GM11168 (cell line): ENCODE data around the gene HS6ST3.

ENCODE experiments used
- in situ Hi-C: fragments of 300-500 bp; cut with MboI; formaldehyde crosslinking; loops from one replicate; pipeline ENCODE4 v1.12.0; 2022; ENCODE audit warnings: low sequenced_read_pairs; ENCODE audit not compliant: unreplicated experiment

HS6ST3 gene

GRCh38 chr13:96806746-96807145, 716.8 kb downstream of the HS6ST3 start:
- in situ Hi-C loops: no loop called here

- in situ Hi-C loops: no loop called here
These were observed 719.6 kb downstream of the HS6ST3 start for GRCh38 chr13:96809366-96810096.

GRCh38 chr13:96810104-96810503, 720.2 kb downstream of the HS6ST3 start:
- in situ Hi-C loops: no loop called here

- in situ Hi-C loops: no loop called here
These were observed 721.1 kb downstream of the HS6ST3 start for GRCh38 chr13:96811049-96811448.

- in situ Hi-C loops: no loop called here
These were observed 726.4 kb downstream of the HS6ST3 start for GRCh38 chr13:96816261-96816660.

GRCh38 chr13:96816874-96817273, 727.0 kb downstream of the HS6ST3 start:
- in situ Hi-C loops: no loop called here

- in situ Hi-C loops: no loop called here
These were observed 727.5 kb downstream of the HS6ST3 start for GRCh38 chr13:96817336-96817941.

- in situ Hi-C loops: no loop called here
These were observed 729.5 kb downstream of the HS6ST3 start for GRCh38 chr13:96819375-96819774.

- in situ Hi-C loops: no loop called here
These were observed 731.5 kb downstream of the HS6ST3 start for GRCh38 chr13:96821381-96821780.

- in situ Hi-C loops: no loop called here
These were observed 732.1 kb downstream of the HS6ST3 start for GRCh38 chr13:96821971-96822370.

GRCh38 chr13:96822895-96823294, 733.0 kb downstream of the HS6ST3 start:
- in situ Hi-C loops: no loop called here

- in situ Hi-C loops: no loop called here
These were observed 734.2 kb downstream of the HS6ST3 start for GRCh38 chr13:96824140-96824539.

- in situ Hi-C loops: no loop called here
These were observed 735.7 kb downstream of the HS6ST3 start for GRCh38 chr13:96825653-96826052.

GRCh38 chr13:96834626-96835025, 744.7 kb downstream of the HS6ST3 start:
- in situ Hi-C loops: no loop called here

GRCh38 chr13:96835546-96835945, 745.6 kb downstream of the HS6ST3 start:
- in situ Hi-C loops: no loop called here

GRCh38 chr13:96836733-96837132, 746.8 kb downstream of the HS6ST3 start:
- in situ Hi-C loops: no loop called here

- in situ Hi-C loops: no loop called here
These were observed 747.9 kb downstream of the HS6ST3 start for GRCh38 chr13:96837809-96838208.

GRCh38 chr13:96844195-96844594, 754.3 kb downstream of the HS6ST3 start:
- in situ Hi-C loops: no loop called here

- in situ Hi-C loops: no loop called here
These were observed 754.7 kb downstream of the HS6ST3 start for GRCh38 chr13:96844616-96845015.

- in situ Hi-C loops: no loop called here
These were observed 758.4 kb downstream of the HS6ST3 start for GRCh38 chr13:96848286-96848685.

GRCh38 chr13:96849091-96849490, 759.2 kb downstream of the HS6ST3 start:
- in situ Hi-C loops: no loop called here

- in situ Hi-C loops: no loop called here
These were observed 760.7 kb downstream of the HS6ST3 start for GRCh38 chr13:96850538-96851145.
